Keratinocyte (primary cell): ENCODE measurements around the gene PDZRN3.

ENCODE experiments used
- EZH2 ChIP-seq: IDR thresholded peaks from one replicate; pipeline ENCODE4 v1.6.1; 2012; ENCODE audit warnings: inconsistent platforms, mild to moderate bottlenecking, low read length, moderate library complexity
- TF ChIP-seq, protein P1 (sequence below), 3 experiments: IDR thresholded peaks in 1 of 3; conservative IDR thresholded peaks in 1 of 3; optimal IDR thresholded peaks in 1 of 3; 2 replicates in 2 of 3; 3 replicates in 1 of 3; pipeline versions ENCODE3 to v1.5.1; 2011; ENCODE audit warnings: low read length in 3 of 3, mild to moderate bottlenecking in 3 of 3, moderate library complexity in 2 of 3, control low read depth in 1 of 3, inconsistent platforms in 1 of 3; ENCODE audit not compliant: insufficient read depth in 2 of 3; ENCODE audit errors: extremely low read depth in 1 of 3

DNA sequence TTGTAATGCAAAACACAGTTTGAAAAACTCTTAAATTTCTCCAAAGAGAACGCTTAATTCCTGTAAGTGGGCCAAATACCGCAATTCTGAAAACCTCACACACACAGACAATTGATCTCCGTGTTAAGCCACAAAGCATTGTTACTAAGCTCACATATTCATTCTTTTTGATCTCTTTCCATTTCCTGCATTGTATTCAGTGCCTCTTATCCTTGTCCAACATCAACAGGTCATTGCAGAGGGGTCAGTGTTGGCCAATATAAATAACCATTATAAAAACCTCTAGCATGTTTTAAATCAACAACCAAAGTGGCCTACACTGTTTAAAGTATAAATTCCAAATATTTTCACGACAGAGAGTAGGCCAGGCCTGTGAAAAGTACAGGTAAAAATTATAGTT, 171.1 kb downstream of the PDZRN3 start:
- TF ChIP-seq, protein P1, sequence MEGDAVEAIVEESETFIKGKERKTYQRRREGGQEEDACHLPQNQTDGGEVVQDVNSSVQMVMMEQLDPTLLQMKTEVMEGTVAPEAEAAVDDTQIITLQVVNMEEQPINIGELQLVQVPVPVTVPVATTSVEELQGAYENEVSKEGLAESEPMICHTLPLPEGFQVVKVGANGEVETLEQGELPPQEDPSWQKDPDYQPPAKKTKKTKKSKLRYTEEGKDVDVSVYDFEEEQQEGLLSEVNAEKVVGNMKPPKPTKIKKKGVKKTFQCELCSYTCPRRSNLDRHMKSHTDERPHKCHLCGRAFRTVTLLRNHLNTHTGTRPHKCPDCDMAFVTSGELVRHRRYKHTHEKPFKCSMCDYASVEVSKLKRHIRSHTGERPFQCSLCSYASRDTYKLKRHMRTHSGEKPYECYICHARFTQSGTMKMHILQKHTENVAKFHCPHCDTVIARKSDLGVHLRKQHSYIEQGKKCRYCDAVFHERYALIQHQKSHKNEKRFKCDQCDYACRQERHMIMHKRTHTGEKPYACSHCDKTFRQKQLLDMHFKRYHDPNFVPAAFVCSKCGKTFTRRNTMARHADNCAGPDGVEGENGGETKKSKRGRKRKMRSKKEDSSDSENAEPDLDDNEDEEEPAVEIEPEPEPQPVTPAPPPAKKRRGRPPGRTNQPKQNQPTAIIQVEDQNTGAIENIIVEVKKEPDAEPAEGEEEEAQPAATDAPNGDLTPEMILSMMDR (optimal IDR thresholded peaks at IDR 0.05 in 1 of 3, IDR thresholded peaks at IDR 0.05 in 1 of 3, conservative IDR thresholded peaks at IDR 0.05 in 1 of 3; ENCODE audit: extremely low read depth in 1 of 3, insufficient read depth in 2 of 3, low read length in 3 of 3), result no peak
- TF ChIP-seq EZH2, result no peak
